Stomach smooth muscle (tissue), 2 donors: ENCODE results near the gene ABHD2.

Experiments
- H3K27ac ChIP-seq: one replicate; pipeline ENCODE4 v1.7.0; 2013; ENCODE audit warnings: mild to moderate bottlenecking, low read length, inconsistent platforms
- H3K27me3 ChIP-seq, 2 donors: one replicate each; pipeline ENCODE4 v1.7.0; 2013; ENCODE audit warnings: low read length in 2 of 2; ENCODE audit not compliant: insufficient read depth in 2 of 2, control insufficient read depth in 1 of 2
- H3K36me3 ChIP-seq, 2 donors: one replicate each; pipeline ENCODE4 v1.7.0; 2013; ENCODE audit warnings: low read length in 2 of 2; ENCODE audit not compliant: control insufficient read depth in 2 of 2, insufficient read depth in 2 of 2
- H3K4me1 ChIP-seq: one replicate; pipeline ENCODE4 v1.7.0; 2013; ENCODE audit warnings: low read length; ENCODE audit not compliant: control insufficient read depth, insufficient read depth
- H3K4me3 ChIP-seq, 2 donors: one replicate each; pipeline ENCODE4 v1.7.0; 2013; ENCODE audit warnings: low read length in 2 of 2
- H3K9ac ChIP-seq, 2 donors: one replicate each; pipeline ENCODE4 v1.7.0; 2013; ENCODE audit warnings: low read length in 2 of 2, mild to moderate bottlenecking in 1 of 2
- H3K9me3 ChIP-seq, 2 donors: one replicate each; pipeline ENCODE4 v1.7.0; 2013; ENCODE audit warnings: low read length in 2 of 2; ENCODE audit not compliant: control insufficient read depth in 2 of 2
- donor health status: healthy.
- donor health status: Pancreatic carcinoma.

The ABHD2 gene

DNA sequence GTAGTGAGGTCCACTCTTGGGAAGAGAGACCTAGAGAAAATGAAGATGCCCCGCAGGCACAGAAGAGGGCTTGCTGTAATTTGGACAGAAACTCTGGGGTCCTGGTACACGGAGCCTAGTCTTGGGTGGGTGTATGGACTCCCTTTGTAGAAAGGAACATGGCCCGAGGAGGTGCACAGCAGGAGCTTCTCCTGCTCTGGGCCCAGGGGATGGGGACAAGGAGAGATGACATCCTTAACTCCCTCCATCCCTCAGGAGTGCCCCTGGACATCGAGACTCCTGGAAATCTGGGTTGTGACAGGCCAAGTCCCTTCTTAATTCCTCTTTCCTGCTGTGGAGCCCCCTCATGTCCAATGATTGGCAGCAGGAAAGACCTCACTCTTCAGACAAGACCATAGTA lies 29.9 kb upstream of the ABHD2 start:
- Histone ChIP-seq H3K27ac (no peak overlapping the region), H3K4me1 (peaks cover 3% of the 10 kb centered on the region), H3K9ac (no peak overlapping the region), H3K9me3 (no peaks in the 10 kb centered on the region), H3K27me3 (no peaks in the 10 kb centered on the region), H3K36me3 (no peaks in the 10 kb centered on the region), H3K4me3 (no peak overlapping the region)

DNA sequence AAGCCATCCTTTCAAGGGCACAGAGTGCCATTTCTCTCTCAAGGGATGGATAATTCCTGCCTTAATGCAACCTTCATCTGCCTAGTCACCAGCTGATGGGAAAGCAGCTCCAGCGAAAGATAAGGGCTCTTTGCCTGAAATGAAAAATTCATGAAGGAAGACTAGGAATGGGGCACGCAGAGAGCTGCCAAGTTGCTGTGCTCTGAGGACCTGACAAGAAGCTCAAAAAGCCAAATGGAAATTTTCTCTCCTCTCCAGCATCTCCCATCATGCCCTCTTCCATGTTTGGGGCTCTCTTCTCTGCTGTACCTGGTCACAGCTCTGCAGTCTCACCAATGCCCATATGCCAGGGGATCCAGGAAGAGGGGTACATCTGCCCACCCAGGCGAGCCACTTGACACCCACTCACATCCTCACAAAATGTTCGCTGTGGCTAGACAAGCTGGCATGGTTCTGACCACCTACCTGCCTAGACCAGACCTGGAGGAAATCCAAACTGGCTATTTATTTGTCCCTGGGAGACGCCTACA lies 29.3 kb upstream of the ABHD2 start:
- peaks cover 3% of the 10 kb centered on the region for H3K4me1 ChIP-seq
- no peak overlapping the region for H3K9ac ChIP-seq
- H3K9me3 ChIP-seq = no peaks in the 10 kb centered on the region
- no peaks in the 10 kb centered on the region for H3K36me3 ChIP-seq
- no peaks in the 10 kb centered on the region for H3K27me3 ChIP-seq
- no peak overlapping the region for H3K27ac ChIP-seq
- no peak overlapping the region for H3K4me3 ChIP-seq

DNA sequence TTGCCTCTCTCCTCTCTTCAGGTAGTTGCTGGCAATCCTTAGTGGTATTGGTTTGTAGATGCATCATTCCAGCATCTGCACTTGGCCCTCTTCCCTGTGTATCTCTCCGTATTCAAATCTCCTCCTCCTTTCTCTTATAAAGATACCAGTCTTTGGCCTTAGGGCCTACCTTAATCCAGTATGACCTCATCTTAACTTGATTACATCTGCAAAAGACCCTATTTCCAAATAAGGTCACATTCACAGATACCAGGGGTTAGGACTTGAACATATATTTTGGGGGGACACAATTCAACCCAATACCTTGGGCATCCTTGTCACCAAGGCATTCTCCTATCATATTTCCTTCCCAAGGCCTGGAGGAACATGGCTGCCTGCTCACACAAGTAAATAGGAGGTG lies 22.0 kb upstream of the ABHD2 start:
- no peak overlapping the region for H3K27ac ChIP-seq

DNA sequence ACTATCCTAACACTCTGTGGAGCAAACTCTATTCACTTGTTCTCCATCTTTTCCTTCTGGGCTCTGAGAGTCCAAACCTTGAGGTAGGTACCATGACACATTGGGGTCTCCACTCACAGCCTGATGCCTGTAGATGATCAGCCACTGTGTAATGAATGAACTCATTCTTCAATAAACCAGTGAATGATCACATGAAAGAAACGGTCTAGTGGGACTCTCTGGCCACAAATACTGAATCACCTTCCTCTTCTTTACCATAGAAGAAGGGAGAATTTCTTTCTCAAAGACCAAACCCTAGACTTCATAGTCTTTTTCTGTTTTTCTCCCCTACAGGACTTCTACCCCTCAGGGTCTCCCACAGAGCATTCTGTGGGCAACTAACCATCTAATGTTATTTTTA lies 20.5 kb upstream of the ABHD2 start:
- H3K27me3 ChIP-seq = no peaks in the 10 kb centered on the region
- no peaks in the 10 kb centered on the region for H3K4me1 ChIP-seq
- H3K36me3 ChIP-seq = no peaks in the 10 kb centered on the region
- H3K9ac ChIP-seq = no peak overlapping the region
- no peak overlapping the region for H3K4me3 ChIP-seq
- H3K9me3 ChIP-seq = peaks cover 3 to 18% of the 10 kb centered on the region in 2 donors
- no peak overlapping the region for H3K27ac ChIP-seq

More for the DNA sequence above, 22.0 kb upstream of the ABHD2 start:
- Histone ChIP-seq H3K9ac (no peak overlapping the region), H3K27me3 (no peaks in the 10 kb centered on the region), H3K4me1 (no peaks in the 10 kb centered on the region), H3K9me3 (peaks cover 3 to 18% of the 10 kb centered on the region in 2 donors), H3K36me3 (no peaks in the 10 kb centered on the region), H3K4me3 (no peak overlapping the region)

DNA sequence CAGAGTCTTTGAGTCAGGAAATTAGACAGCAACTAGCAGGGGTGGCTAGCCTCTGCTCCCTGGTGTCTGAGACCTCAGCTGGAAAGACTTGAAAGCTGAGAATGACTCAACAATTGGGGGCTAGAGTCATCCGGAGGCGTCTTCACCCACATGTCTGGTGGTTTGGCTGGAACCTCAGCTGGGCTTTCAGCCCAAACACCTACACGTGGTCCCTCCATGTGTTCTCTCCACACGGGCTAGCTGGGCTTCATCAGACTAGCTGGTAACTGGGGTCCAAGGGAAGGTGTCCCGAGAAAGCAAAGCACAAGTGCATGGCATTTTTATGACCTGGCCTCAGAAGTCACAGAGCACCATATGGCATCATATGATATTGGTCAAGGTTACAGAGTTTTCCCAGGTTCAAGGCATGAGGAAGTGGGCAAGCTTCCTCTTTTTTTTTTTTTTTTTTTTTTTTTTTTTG lies 19.9 kb upstream of the ABHD2 start:
- Histone ChIP-seq H3K36me3 (no peaks in the 10 kb centered on the region), H3K27ac (no peak overlapping the region), H3K27me3 (no peaks in the 10 kb centered on the region)

DNA sequence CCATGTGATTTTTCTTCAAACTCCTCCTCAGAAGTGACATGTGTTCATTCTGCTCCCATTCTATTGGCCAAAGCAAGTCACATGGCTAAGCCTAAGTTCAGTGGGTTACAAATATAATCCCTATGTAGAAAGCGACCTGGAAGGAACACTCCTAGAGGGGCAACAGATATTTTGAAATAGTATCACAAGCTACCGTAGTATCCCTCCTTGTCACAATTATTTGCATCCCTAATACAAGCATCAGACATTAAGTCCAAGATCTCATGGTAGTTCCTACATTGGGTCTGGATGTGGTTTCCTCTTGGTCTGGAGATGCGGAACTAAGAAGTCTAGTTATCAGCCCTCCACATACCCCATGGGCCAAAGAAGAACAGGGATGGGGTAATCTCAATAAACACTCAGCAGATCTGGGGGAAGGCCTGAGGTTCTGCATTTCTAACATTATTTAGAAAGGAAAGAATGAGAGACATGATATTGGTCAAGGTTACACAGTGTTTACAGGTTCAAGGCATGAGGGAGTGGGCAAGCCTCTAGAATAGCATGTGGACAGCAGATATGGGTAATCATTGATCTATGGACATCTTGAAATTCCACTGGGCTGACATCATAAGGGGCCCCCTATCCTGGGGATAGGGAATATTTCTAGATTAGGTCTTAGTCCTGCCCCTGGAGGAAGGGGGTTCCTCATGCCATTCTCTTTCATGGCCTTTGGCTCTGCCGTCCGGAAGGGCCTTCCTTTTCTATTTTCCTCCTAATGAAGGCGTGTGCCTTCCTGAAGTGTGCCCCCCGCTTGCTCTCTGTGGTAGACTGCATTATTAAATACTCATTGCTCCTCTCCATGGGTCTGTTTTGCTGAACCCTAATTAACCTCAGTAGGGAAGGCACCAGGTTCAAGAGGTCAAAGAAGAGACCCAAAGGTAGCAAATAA lies 17.8 kb upstream of the ABHD2 start:
- peaks cover 3 to 18% of the 10 kb centered on the region in 2 donors for H3K9me3 ChIP-seq
- H3K27me3 ChIP-seq = no peaks in the 10 kb centered on the region
- no peak overlapping the region for H3K27ac ChIP-seq
- H3K36me3 ChIP-seq = no peaks in the 10 kb centered on the region
- H3K4me3 ChIP-seq = no peak overlapping the region
- no peaks in the 10 kb centered on the region for H3K4me1 ChIP-seq
- no peak overlapping the region for H3K9ac ChIP-seq

More for the DNA sequence above, 19.9 kb upstream of the ABHD2 start:
- Histone ChIP-seq H3K9ac (no peak overlapping the region), H3K9me3 (peaks cover 3 to 18% of the 10 kb centered on the region in 2 donors), H3K4me3 (no peak overlapping the region), H3K4me1 (no peaks in the 10 kb centered on the region)

DNA sequence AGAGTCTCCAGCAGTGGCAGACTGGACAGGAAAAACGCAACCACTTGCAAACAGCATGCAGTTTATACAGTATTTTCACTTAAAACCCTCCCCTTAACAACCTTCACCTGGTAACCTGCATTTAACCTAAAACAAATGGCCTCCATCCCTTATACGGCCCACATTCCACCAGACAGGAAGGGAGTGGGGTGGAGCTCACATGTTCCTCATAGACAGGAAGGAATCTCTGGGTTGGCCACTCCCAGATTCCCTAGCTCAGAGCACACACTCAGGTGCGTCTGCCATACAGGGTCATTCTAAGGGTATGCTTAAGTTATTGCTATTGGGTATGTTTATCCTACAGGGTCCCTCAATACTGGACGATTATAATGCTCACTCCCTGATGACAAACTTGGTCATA lies 16.8 kb upstream of the ABHD2 start:
- Histone ChIP-seq H3K27ac (no peak overlapping the region), H3K4me3 (no peak overlapping the region), H3K27me3 (no peaks in the 10 kb centered on the region), H3K9me3 (peaks cover 3 to 16% of the 10 kb centered on the region in 2 donors), H3K4me1 (no peaks in the 10 kb centered on the region), H3K36me3 (no peaks in the 10 kb centered on the region), H3K9ac (no peak overlapping the region)

DNA sequence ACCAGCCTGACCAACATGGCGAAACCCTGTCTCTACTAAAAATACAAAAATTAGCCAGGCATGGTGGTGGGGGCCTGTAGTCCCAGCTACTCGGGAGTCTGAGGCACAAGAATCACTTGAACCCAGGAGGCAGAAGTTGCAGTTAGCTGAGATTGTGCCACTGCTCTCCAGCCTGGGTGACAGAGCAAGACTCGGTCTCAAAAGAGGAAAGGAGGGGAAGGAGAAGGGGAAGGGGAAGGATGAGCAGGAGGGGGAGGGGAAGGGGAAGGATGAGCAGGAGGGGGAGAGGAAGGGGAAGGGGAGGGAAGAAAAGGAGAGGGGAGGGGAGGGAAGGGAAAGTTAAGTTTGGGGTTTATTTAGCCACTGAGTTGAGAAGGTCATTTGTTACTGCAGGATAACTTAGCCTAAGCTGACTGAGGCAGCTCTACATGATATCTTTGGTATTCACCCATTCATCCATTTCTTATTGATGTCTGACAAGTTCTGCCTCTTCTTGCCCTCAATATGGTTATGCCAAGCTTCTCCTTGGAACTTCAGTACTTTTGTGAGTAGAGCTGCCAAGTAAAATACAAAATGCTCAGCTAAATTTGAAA lies 15.9 kb upstream of the ABHD2 start:
- Histone ChIP-seq H3K9ac (no peak overlapping the region), H3K4me3 (no peak overlapping the region), H3K4me1 (no peaks in the 10 kb centered on the region), H3K27me3 (no peaks in the 10 kb centered on the region), H3K9me3 (peaks cover 3 to 10% of the 10 kb centered on the region in 2 donors), H3K27ac (no peak overlapping the region), H3K36me3 (no peaks in the 10 kb centered on the region)

DNA sequence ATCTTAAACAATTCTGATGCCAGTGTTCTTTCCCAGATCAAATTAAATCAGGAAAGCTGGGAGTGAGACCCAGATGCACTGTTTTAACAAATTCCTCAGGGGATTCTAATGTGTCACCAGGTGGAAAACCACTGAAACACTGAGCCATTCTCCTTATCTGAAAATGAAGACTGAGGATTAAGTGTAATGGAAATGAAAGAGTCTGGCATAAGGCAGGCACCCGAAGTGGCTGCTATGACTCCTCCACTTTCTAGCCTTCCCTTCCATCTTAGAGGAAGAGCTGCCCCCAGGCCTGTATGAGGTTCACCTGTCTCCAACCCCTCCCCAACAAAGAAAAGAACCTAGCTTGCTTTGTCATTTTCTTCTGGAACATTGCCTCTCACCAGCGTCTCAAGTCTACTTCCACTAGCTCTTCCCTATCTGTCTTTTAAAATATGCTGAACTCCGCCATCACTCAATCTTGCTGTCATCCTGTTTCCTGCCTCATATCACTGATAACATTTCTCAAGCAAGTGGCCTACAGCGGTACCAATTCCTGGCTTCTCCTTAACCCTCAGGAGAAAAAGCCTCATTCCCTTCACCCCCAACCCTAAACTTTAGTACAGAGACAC lies 13.7 kb upstream of the ABHD2 start:
- no peaks in the 10 kb centered on the region for H3K9me3 ChIP-seq
- no peaks in the 10 kb centered on the region for H3K36me3 ChIP-seq
- no peaks in the 10 kb centered on the region for H3K27me3 ChIP-seq
- H3K4me1 ChIP-seq = no peaks in the 10 kb centered on the region
- no peak overlapping the region for H3K27ac ChIP-seq
- no peak overlapping the region for H3K9ac ChIP-seq
- no peak overlapping the region for H3K4me3 ChIP-seq

DNA sequence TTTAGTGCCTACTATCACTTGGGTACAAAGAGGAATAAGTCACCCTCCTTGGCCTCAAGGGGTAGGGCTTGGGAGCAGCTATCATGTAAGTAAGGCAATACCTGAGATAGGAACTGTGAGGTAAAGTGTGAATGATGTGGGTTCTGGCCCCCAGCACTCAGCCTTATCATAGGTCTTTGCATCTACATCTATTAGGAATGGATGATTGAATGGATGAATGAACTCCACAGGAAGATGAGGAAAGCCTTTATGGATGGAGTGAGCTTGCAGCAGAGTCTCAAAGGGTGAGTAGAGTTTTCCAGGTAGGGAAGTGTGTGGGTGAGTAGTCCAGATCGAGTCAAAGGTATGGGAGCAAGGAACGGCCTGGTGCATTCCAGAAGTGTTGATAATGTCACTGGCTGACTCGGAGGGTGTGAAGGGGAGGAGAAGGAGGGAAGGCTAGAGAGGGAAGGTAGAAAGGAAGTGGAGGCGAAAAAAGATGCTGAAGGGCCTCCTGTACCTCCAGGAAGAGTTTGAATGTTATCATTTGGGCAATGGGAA lies 13.1 kb upstream of the ABHD2 start:
- Histone ChIP-seq H3K9me3 (no peaks in the 10 kb centered on the region), H3K27ac (no peak overlapping the region), H3K36me3 (no peaks in the 10 kb centered on the region), H3K27me3 (no peaks in the 10 kb centered on the region), H3K9ac (no peak overlapping the region), H3K4me1 (no peaks in the 10 kb centered on the region), H3K4me3 (no peak overlapping the region)
